ENCODE results near the gene ACOXL.
"Not testable (repeated sequence)": the region's sequence is repeated elsewhere in the genome, so short reads cannot be mapped to it uniquely, and the experiment has no call there.

The ACOXL gene

DNA sequence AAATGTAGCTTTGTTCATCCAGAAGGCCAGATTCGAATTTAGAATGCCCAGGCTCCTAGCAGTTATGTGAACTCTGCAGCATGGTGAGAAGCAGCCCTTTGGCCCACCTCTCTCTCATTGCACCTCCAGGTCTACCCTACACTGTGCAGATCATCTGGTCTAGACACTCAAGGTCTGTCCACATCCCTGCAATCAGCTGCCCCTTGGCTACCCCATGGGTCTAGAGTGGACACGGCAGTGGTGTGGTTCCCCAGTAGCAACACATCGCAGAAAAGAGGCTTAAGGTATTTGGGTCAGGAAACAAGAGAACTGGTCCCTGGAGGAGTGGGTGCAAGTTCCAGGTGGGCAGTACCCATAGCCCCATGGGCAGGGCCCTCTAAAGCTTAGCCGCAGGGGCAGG is 311.7 kb downstream of the ACOXL start:
- Histone ChIP-seq H3K27me3 (ENCODE audit: control insufficient read depth, insufficient read depth, low read length) (no peaks in the 10 kb centered on the region), H3K4me2 (ENCODE audit: low read length) (no peak overlapping the region), H2AFZ (no peak overlapping the region), H3K79me2 (no peaks in the 10 kb centered on the region), H3K9me3 (ENCODE audit: control insufficient read depth, low read length) (no peaks in the 10 kb centered on the region), H3K9ac (no peak overlapping the region), H3K4me1 (no peaks in the 10 kb centered on the region), H3K36me3 (ENCODE audit: control insufficient read depth, insufficient read depth, low read length) (no peaks in the 10 kb centered on the region), H3K27ac (no peak overlapping the region), H3K4me3 (ENCODE audit: low read depth, low read length) (no peak overlapping the region)
- no peak for TF ChIP-seq CTCF (IDR thresholded peaks at IDR 0.05)

- H3K36me3 ChIP-seq (ENCODE audit: control insufficient read depth, insufficient read depth, low read length); H3K9ac ChIP-seq; H3K4me3 ChIP-seq (ENCODE audit: low read depth, low read length); H3K4me1 ChIP-seq; H3K27me3 ChIP-seq (ENCODE audit: control insufficient read depth, insufficient read depth, low read length); H3K27ac ChIP-seq; H3K4me2 ChIP-seq (ENCODE audit: low read length); H3K79me2 ChIP-seq; H2AFZ ChIP-seq; H3K9me3 ChIP-seq (ENCODE audit: control insufficient read depth, low read length): not testable (repeated sequence)
These were observed 312.9 kb downstream of the ACOXL start for GRCh38 chr2:111045236-111045635.

DNA sequence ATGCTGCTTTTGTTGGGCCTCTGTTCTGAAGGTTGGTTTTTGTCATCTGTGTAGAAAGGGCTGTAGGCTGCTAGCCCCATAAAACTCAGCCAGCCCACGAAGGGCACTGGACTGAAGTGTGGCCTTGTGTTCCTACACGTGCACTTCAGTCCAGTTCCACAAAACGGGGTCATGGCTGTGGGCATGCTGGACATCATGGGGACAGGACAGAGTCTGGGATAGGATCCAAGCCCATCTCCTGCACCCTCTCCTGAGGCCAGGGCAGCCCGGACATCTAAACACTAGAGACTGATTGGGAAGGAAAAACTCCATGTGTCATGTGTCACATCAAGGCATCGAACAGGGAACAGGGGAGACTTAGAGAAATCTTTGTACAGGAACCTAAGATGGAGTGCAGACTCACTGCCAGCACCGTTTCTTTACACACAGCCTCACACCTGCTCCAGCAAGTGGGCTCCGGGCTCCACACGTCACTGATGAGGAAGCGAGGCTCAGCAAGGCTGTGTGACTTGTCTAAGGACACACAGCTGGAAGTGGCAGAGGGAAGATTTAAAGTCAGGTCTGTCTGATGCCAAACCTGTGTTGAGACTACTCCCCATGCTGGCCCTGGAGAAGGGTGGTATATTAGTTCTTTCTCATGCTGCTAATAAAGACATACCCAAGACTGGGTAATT is 313.5 kb downstream of the ACOXL start:
- no peak overlapping the region for H2AFZ ChIP-seq
- H3K27ac ChIP-seq = no peak overlapping the region
- TF ChIP-seq CTCF (IDR thresholded peaks at IDR 0.05) = no peak
- H3K79me2 ChIP-seq = no peaks in the 10 kb centered on the region
- no peaks in the 10 kb centered on the region for H3K9me3 ChIP-seq (ENCODE audit: control insufficient read depth, low read length)
- no peaks in the 10 kb centered on the region for H3K27me3 ChIP-seq (ENCODE audit: control insufficient read depth, insufficient read depth, low read length)
- H3K4me2 ChIP-seq (ENCODE audit: low read length) = no peak overlapping the region
- no peak overlapping the region for H3K9ac ChIP-seq
- H3K4me3 ChIP-seq (ENCODE audit: low read depth, low read length) = no peak overlapping the region
- no peaks in the 10 kb centered on the region for H3K4me1 ChIP-seq
- no peaks in the 10 kb centered on the region for H3K36me3 ChIP-seq (ENCODE audit: control insufficient read depth, insufficient read depth, low read length)

DNA sequence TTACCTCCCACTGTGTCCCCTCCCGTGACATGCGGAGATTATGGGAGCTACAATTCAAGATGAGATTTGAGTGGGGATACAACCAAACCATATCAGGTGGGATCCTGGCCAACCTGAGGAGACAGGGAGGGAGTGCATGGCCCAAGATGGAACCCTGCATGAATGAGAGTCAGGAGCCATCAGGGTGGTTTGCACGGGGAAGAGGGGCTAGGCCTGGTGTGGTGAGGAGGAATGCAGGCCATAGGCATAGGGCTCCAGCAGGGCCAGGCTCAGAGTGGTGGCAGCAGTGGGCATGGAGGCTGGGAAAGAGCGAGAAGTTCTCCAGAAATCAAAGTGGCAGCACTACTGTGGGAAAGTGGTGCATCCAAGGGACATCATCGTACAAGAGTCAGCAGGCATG is 314.3 kb downstream of the ACOXL start:
- Histone ChIP-seq H3K9me3 (ENCODE audit: control insufficient read depth, low read length) (no peaks in the 10 kb centered on the region), H3K4me2 (ENCODE audit: low read length) (no peak overlapping the region), H3K79me2 (no peaks in the 10 kb centered on the region), H3K27me3 (ENCODE audit: control insufficient read depth, insufficient read depth, low read length) (no peaks in the 10 kb centered on the region), H2AFZ (no peak overlapping the region), H3K4me1 (no peaks in the 10 kb centered on the region), H3K4me3 (ENCODE audit: low read depth, low read length) (no peak overlapping the region), H3K9ac (no peak overlapping the region), H3K36me3 (ENCODE audit: control insufficient read depth, insufficient read depth, low read length) (no peaks in the 10 kb centered on the region), H3K27ac (no peak overlapping the region)
- TF ChIP-seq CTCF (IDR thresholded peaks at IDR 0.05) = no peak

- Histone ChIP-seq H3K27ac (no peak overlapping the region), H3K4me1 (no peaks in the 10 kb centered on the region), H3K4me3 (ENCODE audit: low read depth, low read length) (no peak overlapping the region), H2AFZ (no peak overlapping the region), H3K4me2 (ENCODE audit: low read length) (no peak overlapping the region), H3K36me3 (ENCODE audit: control insufficient read depth, insufficient read depth, low read length) (no peaks in the 10 kb centered on the region), H3K9me3 (ENCODE audit: control insufficient read depth, low read length) (no peaks in the 10 kb centered on the region), H3K27me3 (ENCODE audit: control insufficient read depth, insufficient read depth, low read length) (no peaks in the 10 kb centered on the region), H3K9ac (no peak overlapping the region), H3K79me2 (no peaks in the 10 kb centered on the region)
- TF ChIP-seq CTCF (IDR thresholded peaks at IDR 0.05) = no peak
These were observed 316.7 kb downstream of the ACOXL start for GRCh38 chr2:111048856-111049768.
